ENCODE results near the gene TRMT11.
"Not testable (repeated sequence)": the region's sequence is repeated elsewhere in the genome, so short reads cannot be mapped to it uniquely, and the experiment has no call there.

TRMT11 gene

DNA sequence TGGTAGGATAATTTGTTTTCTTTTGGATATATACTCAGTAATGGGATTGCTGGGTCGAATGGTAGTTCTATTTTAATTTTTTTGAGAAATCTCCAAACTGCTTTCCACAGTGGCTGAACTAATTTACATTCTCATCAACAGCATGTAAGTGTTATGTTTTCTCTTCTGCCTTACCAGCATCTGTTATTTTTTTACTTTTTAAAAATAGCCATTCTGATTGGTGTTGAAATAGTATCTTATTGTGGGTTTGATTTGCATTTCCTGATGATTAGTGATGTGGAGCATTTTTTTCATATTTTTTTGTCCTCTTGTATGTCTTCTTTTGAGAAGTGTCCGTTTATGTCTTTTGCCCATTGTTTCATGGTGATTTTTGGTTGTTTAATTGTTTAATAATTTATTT is 17.8 kb upstream of the TRMT11 start:
- no peak overlapping the region for H3K4me3 ChIP-seq (replicated peaks; ENCODE audit: low read depth, low read length)
- DNase-seq (ENCODE audit: low read depth) = no peak
- TF ChIP-seq, protein P1, sequence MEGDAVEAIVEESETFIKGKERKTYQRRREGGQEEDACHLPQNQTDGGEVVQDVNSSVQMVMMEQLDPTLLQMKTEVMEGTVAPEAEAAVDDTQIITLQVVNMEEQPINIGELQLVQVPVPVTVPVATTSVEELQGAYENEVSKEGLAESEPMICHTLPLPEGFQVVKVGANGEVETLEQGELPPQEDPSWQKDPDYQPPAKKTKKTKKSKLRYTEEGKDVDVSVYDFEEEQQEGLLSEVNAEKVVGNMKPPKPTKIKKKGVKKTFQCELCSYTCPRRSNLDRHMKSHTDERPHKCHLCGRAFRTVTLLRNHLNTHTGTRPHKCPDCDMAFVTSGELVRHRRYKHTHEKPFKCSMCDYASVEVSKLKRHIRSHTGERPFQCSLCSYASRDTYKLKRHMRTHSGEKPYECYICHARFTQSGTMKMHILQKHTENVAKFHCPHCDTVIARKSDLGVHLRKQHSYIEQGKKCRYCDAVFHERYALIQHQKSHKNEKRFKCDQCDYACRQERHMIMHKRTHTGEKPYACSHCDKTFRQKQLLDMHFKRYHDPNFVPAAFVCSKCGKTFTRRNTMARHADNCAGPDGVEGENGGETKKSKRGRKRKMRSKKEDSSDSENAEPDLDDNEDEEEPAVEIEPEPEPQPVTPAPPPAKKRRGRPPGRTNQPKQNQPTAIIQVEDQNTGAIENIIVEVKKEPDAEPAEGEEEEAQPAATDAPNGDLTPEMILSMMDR (IDR thresholded peaks at IDR 0.05; ENCODE audit: low read length, missing control alignments) = no peak

DNA sequence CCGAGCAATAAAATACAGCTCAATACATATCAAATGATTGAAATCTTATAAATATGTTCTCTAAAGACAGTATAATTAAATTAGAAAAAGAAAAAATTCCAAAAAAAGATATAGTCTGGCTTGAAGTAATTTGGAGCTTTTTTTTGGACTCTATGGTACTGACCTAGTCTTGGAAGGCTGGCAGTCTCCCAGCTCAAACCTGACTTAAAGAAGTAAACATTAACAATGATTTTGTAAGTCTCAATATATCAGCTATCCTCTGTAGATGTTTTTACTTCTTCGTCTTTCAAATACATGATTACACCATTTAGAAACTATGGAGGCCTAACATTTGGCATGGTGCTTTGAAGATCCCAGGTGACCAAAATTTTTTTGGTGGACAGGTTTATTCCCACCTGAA is 15.6 kb upstream of the TRMT11 start:
- TF ChIP-seq, protein P1 (IDR thresholded peaks at IDR 0.05; ENCODE audit: low read length, missing control alignments) = no peak
- DNase-seq (ENCODE audit: low read depth) = no peak

DNA sequence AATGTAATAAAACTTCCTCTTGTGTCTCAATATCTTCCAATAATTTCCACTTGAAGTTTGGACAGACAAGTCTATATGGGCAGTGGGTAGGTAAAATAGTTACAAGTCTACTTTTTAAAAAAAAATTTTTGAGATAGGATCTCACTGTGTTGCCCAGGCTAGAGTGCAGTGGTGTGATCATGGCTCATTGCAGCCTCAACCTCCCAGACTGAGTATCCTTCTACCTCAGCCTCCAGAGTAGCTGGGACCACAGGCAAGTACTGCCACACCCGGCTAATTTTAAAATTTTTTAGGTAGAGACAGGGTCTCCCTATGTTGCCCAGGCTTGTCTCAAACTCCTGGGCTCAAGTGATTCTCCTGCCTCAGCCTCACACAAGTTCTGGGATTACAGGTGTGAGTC is 13.9 kb upstream of the TRMT11 start:
- not testable (repeated sequence) for DNase-seq (ENCODE audit: low read depth); H3K4me3 ChIP-seq (replicated peaks; ENCODE audit: low read depth, low read length)

More for the DNA sequence above, 15.6 kb upstream of the TRMT11 start:
- H3K4me3 ChIP-seq (replicated peaks; ENCODE audit: low read depth, low read length) = no peak overlapping the region

DNA sequence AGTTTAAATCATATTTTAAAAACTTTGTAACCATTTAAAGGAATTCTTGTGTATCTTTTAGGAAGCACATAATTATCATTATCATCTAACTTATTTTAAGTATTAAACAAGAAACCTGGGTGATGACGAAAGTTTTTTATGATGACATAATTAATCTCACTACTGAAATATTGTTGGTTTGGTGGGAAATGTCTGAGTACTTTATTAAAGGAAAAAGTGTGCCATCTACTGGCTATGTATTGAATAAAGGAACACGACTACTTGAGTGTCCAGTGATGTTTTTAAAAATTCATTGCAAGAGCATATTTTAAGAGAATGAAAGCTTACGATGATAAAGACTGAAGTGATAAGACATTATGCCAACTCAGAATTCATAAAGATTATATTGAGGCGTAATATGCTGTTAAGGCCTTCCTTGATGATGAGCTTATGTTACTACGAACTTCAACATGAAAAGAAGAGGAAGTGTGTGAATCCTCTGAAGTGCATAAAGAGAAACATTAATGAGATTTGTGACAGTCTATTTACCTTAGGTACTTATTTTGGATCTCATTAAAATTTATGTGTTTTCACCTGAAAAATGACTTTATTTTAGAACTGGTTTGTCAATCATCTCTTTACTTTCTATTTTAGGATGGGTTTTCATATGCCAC is 12.0 kb upstream of the TRMT11 start:
- DNase-seq (ENCODE audit: low read depth) = peak; percentile 85
- TF ChIP-seq, protein P1 (IDR thresholded peaks at IDR 0.05; ENCODE audit: low read length, missing control alignments) = peak; percentile 50
- H3K4me3 ChIP-seq (replicated peaks; ENCODE audit: low read depth, low read length) = no peak overlapping the region

DNA sequence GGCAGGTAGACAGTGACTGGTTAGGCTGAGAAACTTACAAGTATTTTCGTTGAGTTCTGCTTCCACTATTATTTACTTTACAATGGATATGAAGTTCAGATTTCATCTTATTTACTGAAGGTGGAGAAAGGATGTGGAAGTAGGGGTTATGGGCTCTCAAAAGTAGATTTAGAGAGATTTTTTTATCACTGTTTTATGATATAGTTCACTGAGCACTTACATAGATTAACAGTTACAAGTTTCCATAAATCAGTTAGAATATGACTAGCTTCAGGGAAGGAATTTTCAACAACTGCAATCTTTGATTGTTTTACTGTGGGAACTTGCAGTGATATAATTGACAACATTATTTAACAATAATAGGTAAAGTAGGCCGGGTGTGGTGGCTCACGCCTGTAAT is 7.2 kb upstream of the TRMT11 start:
- TF ChIP-seq, protein P1 (IDR thresholded peaks at IDR 0.05; ENCODE audit: low read length, missing control alignments) = no peak
- no peak for DNase-seq (ENCODE audit: low read depth)
- H3K4me3 ChIP-seq (replicated peaks; ENCODE audit: low read depth, low read length) = no peak overlapping the region

DNA sequence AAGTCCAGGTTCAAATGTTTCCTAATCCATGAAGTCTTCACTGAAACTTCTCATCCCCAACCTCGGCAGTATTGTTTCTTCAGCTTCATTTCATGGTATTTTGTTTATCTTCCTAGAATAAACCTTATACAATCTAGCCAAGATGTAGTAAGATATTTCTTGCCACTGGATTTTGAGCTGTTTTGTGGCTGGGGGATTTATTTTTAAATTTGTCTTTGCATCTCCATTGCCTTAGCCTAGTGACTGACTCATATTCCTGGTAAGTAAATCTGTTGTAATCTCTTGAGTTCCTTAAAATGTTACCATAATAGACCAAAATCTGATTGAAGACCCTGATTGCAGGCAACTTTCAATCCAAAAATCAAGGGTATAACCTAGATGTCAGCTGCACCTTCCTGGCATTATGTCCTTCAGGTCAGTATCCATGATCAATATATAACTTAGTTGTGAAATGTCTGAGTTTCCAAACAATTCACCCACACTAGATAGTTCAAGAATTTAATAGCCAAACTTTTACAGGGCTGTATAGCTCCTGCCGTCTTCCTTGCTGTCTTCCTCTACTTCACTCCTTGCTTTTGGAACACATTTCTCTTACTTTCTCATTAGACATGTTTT is 4.7 kb upstream of the TRMT11 start:
- no peak for DNase-seq (ENCODE audit: low read depth)
- TF ChIP-seq, protein P1 (IDR thresholded peaks at IDR 0.05; ENCODE audit: low read length, missing control alignments) = no peak
- H3K4me3 ChIP-seq (replicated peaks; ENCODE audit: low read depth, low read length) = no peak overlapping the region

DNA sequence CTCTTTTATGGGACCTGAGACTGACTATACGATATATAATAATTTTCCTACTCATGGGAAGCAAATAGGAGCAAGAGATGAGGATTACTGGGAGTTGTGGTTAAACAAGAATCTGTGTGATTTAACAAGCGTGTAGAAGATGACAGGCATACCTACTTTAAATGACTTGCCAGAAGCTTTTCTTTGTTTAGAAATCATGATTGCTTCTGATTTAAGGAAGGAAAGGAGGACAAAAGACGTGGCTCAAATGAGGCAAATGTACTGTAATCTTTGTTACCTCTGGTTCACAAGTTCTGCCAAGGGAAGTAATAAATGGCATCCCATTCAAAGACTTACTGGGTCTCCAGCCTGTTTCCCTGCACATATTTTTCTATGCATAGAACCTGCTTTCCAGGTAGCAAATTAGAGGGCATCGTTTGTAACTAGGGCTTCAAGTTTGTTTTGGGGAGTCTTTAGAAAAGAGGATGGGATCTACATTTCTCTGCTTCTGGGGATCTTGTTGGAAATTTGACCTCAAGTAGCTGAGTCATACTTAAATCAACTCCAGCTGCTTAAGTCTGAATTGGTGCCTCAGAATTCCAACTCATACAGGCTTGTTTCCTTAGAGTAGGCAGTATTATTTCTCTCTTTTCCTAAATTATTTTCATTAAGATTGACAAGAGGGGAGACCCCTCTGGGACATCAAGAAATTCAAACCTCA is 2.9 kb upstream of the TRMT11 start:
- peak; percentile 62 for DNase-seq (ENCODE audit: low read depth)
- no peak overlapping the region for H3K4me3 ChIP-seq (replicated peaks; ENCODE audit: low read depth, low read length)
- TF ChIP-seq, protein P1 (IDR thresholded peaks at IDR 0.05; ENCODE audit: low read length, missing control alignments) = no peak

All from fibroblast of pulmonary artery (primary cell).